GM12878 (cell line): ENCODE measurements around the gene REG1B. TPM values are rescaled to one million over a fixed set of nuclear protein-coding genes. Genes with fewer than 3 reads are reported as not detected.

ENCODE experiments used
- ATAC-seq: fragments of 200-7000 bp; cut with Tn5 transposase; 3 replicates; pipeline ENCODE4 v1.9.1; 2020; ENCODE audit warnings: mild to moderate bottlenecking, moderate library complexity
- BruUV-seq: library from RNA; stranded (reverse); fragments of 400-500 nt; replicated peaks from 2 replicates; lab custom pipeline; 2021; lab: Mats Ljungman, UMichigan
- CTCF ChIA-PET: fragments of 300-600 bp; sonication (Branson Sonifier 250); formaldehyde crosslinking; extraction: SDS; loops from one replicate; lab custom pipeline; 2021; ENCODE audit warnings: inconsistent platforms; lab: Yijun Ruan, JAX
- POLR2A ChIA-PET: fragments of 350-600 bp; formaldehyde crosslinking; extraction: SDS; loops from one replicate; lab custom pipeline; 2021; ENCODE audit warnings: inconsistent platforms; lab: Charles Lee
- RAD21 ChIA-PET: fragments of 300-600 bp; sonication (Branson Sonifier 250); formaldehyde crosslinking; loops from one replicate; lab custom pipeline; 2023; ENCODE audit warnings: antibody characterized with exemption; ENCODE audit not compliant: unreplicated experiment; lab: Charles Lee
- SMC1A ChIA-PET: fragments of 300-600 bp; sonication (Branson Sonifier 250); formaldehyde crosslinking; loops from one replicate; lab custom pipeline; 2023; ENCODE audit not compliant: unreplicated experiment, uncharacterized antibody; lab: Charles Lee
- DNase-seq: peaks from one replicate; pipeline ENCODE4 v3.0.0-alpha.2; 2011; ENCODE audit warnings: low read depth, low spot score
- FAIRE-seq: peaks from 3 replicates; lab custom pipeline; 2011; peaks lifted over from hg19 to GRCh38; lab: Jason Lieb, UNC
- H2AFZ ChIP-seq: 2 replicates; pipeline ENCODE4 v1.6.0; 2011; ENCODE audit warnings: low read depth, low read length, control low read depth; ENCODE audit not compliant: control insufficient read depth
- H3K27ac ChIP-seq: 2 replicates; pipeline ENCODE4 v1.5.1; 2011; ENCODE audit warnings: control low read depth; ENCODE audit not compliant: control insufficient read depth, insufficient read depth
- H3K27me3 ChIP-seq, 2 experiments: replicated peaks in 1 of 2; 2 replicates each; pipeline versions ENCODE4 v1.6.0 to v1.6.1; 2011; ENCODE audit warnings: low read length in 1 of 2; ENCODE audit not compliant: control insufficient read depth in 2 of 2, insufficient read depth in 2 of 2
- H3K36me3 ChIP-seq, 2 experiments: 2 replicates each; pipeline ENCODE4 v1.5.1; 2011; ENCODE audit warnings: low read length in 1 of 2; ENCODE audit not compliant: control insufficient read depth in 2 of 2, insufficient read depth in 2 of 2
- H3K4me1 ChIP-seq: 2 replicates; pipeline ENCODE4 v1.6.1; 2011; ENCODE audit warnings: mild to moderate bottlenecking, low read length, moderate library complexity, mixed read lengths; ENCODE audit not compliant: control insufficient read depth, insufficient read depth
- H3K4me2 ChIP-seq: 2 replicates; pipeline ENCODE4 v1.6.0; 2011; ENCODE audit warnings: control low read depth; ENCODE audit not compliant: control insufficient read depth, insufficient read depth
- H3K4me3 ChIP-seq: fragments of 200-600 bp; sonication (generic); 2 replicates; pipeline ENCODE4 v1.5.1; 2016
- H3K79me2 ChIP-seq: 2 replicates; pipeline ENCODE4 v1.6.0; 2011; ENCODE audit warnings: low read length; ENCODE audit not compliant: control insufficient read depth, insufficient read depth
- H3K9ac ChIP-seq: 2 replicates; pipeline ENCODE4 v1.8.0; 2011; ENCODE audit warnings: low read length, control low read depth, mixed read lengths; ENCODE audit not compliant: control insufficient read depth, insufficient read depth
- H3K9me3 ChIP-seq: replicated peaks from 3 replicates; pipeline ENCODE4 v1.5.1; 2011; ENCODE audit warnings: mild to moderate bottlenecking, low read length; ENCODE audit not compliant: control insufficient read depth, insufficient read depth
- H4K20me1 ChIP-seq: 2 replicates; pipeline ENCODE4 v1.6.0; 2011; ENCODE audit not compliant: control insufficient read depth, insufficient read depth
- CHD1 ChIP-seq: IDR thresholded peaks from 2 replicates; pipeline ENCODE4 v1.6.1; 2012; ENCODE audit warnings: low read depth, low read length, improper control_type of control experiment
- CHD4 ChIP-seq: fragments of 200-600 bp; sonication (generic); IDR thresholded peaks from 2 replicates; pipeline ENCODE4 v1.6.1; 2016; ENCODE audit warnings: mild to moderate bottlenecking
- E4F1 ChIP-seq: fragments of 450-650 bp; IDR thresholded peaks from 2 replicates; pipeline ENCODE4 v1.6.1; 2018; ENCODE audit warnings: borderline replicate concordance, mild to moderate bottlenecking; ENCODE audit not compliant: partially characterized antibody
- FOXK2 ChIP-seq: fragments of 450-650 bp; IDR thresholded peaks from 2 replicates; pipeline ENCODE4 v1.6.1; 2017; ENCODE audit warnings: mild to moderate bottlenecking, moderate library complexity
- HDGF ChIP-seq: fragments of 450-650 bp; IDR thresholded peaks from 2 replicates; pipeline ENCODE4 v1.6.1; 2016; ENCODE audit warnings: antibody characterized with exemption
- IKZF1 ChIP-seq: fragments of 450-650 bp; conservative IDR thresholded peaks from 2 replicates; pipeline ENCODE4 v1.6.1; 2017; ENCODE audit warnings: antibody characterized with exemption, mild to moderate bottlenecking
- JUND ChIP-seq: IDR thresholded peaks from 2 replicates; pipeline ENCODE4 v1.6.1; 2012; ENCODE audit warnings: low read depth, mild to moderate bottlenecking, low read length, improper control_type of control experiment, moderate library complexity
- MXI1 ChIP-seq: fragments of 150-350 bp; IDR thresholded peaks from 2 replicates; pipeline ENCODE4 v1.6.1; 2011; ENCODE audit warnings: low read depth, mild to moderate bottlenecking, inconsistent platforms, low read length, improper control_type of control experiment
- PKNOX1 ChIP-seq: fragments of 450-650 bp; IDR thresholded peaks from 2 replicates; pipeline ENCODE4 v1.6.1; 2016; ENCODE audit warnings: mild to moderate bottlenecking
- PRDM15 ChIP-seq: fragments of 450-650 bp; formaldehyde crosslinking; IDR thresholded peaks from 2 replicates; pipeline ENCODE4 v1.4.0; 2020; ENCODE audit warnings: mild to moderate bottlenecking, moderate library complexity
- SIX5 ChIP-seq: IDR thresholded peaks from 2 replicates; pipeline ENCODE4 v1.6.1; 2011; ENCODE audit warnings: mild to moderate bottlenecking, low read depth, low read length, moderate library complexity; ENCODE audit not compliant: severe bottlenecking
- SRF ChIP-seq, 2 experiments: IDR thresholded peaks; 2 replicates each; pipeline ENCODE4 v1.6.1; 2011; ENCODE audit warnings: low read depth in 2 of 2, low read length in 2 of 2, mild to moderate bottlenecking in 1 of 2, moderate library complexity in 1 of 2
- STAT1 ChIP-seq: fragments of 450-650 bp; conservative IDR thresholded peaks from 2 replicates; pipeline ENCODE4 v1.6.1; 2014; ENCODE audit warnings: antibody characterized with exemption, mild to moderate bottlenecking
- WRNIP1 ChIP-seq: IDR thresholded peaks from 2 replicates; pipeline ENCODE4 v1.6.1; 2011; ENCODE audit warnings: low read depth, low read length, improper control_type of control experiment, borderline replicate concordance
- ZBED1 ChIP-seq: IDR thresholded peaks from 2 replicates; pipeline ENCODE4 v1.6.1; 2016; ENCODE audit warnings: borderline replicate concordance
- ZBTB33 ChIP-seq: fragments of 450-650 bp; IDR thresholded peaks from 2 replicates; pipeline ENCODE4 v1.6.1; 2017; ENCODE audit warnings: mild to moderate bottlenecking
- whole genome bisulfite sequencing: methylation state at CpG from one replicate; pipeline ENCODE4 v1.1.6; 2016; ENCODE audit warnings: low lambda C conversion rate; ENCODE audit not compliant: insufficient replicate concordance, insufficient coverage; ENCODE audit errors: missing lambda C conversion rate; 5-methylcytosine and 5-hydroxymethylcytosine counted together
- in situ Hi-C: fragments of 300-500 bp; cut with MboI; formaldehyde crosslinking; loops from 9 replicates; pipeline ENCODE4 v1.14.3; 2018; ENCODE audit warnings: mixed read lengths
- intact Hi-C: fragments of 100-400 bp; cut with micrococcal nuclease; formaldehyde crosslinking; loops from one replicate; pipeline ENCODE4 v1.14.2; 2022; ENCODE audit not compliant: unreplicated experiment
- polyA plus RNA-seq, 11 experiments: library from polyadenylated mRNA; depleted of rRNA in 4 of 11; unstranded in 6 of 11; stranded (reverse) in 5 of 11; fragments of >200 nt; fragmentation: Nextera tagmentation in 4 of 11; fragmentation: Illumina TruSeq in 1 of 11; extraction: Ambion mirVana in 4 of 11; extraction: Trizol in 1 of 11; gene quantifications; 1 replicate in 1 of 11; 2 replicates in 10 of 11; pipeline versions ENCODE4 v1.2.1 to v1.2.3, GENCODE V29; 2011 to 2016; ENCODE audit warnings: inconsistent platforms in 2 of 11, missing spikeins in 2 of 11, low read depth in 1 of 11
- total RNA-seq, 4 experiments: library from RNA; depleted of rRNA in 3 of 4; stranded (reverse); fragments of >200 nt in 3 of 4; fragmentation: Illumina TruSeq in 1 of 4; extraction: Trizol in 1 of 4; gene quantifications; 2 replicates each; pipeline versions ENCODE4 v1.2.1 to v1.2.3, GENCODE V29; 2013 to 2021

Gene REG1B
- total and polyA plus RNA-seq, 10 of the 15 experiments (the other 5 are each of a cell fraction or from before 2014, with no cell fraction given), result 2.7 TPM; not detected in 9

- TF ChIP-seq PKNOX1 (no peak), PRDM15 (CRISPR knock-in tag) (no peak), STAT1 (no peak)
Observed at GRCh38 chr2:79112269-79112668, 24.5 kb upstream of the REG1B start (continued).

- in situ Hi-C loops (no loop called here), intact Hi-C loops (no loop called here)
- Histone ChIP-seq H3K36me3 (no peaks in the 10 kb centered on the region), H3K4me3 (no peak overlapping the region), H3K4me2 (no peak overlapping the region), H4K20me1 (no peaks in the 10 kb centered on the region), H3K4me1 (no peaks in the 10 kb centered on the region), H3K9me3 (no peaks in the 10 kb centered on the region), H3K79me2 (no peaks in the 10 kb centered on the region), H3K27ac (no peak overlapping the region), H2AFZ (no peak overlapping the region), H3K9ac (no peak overlapping the region), H3K27me3 (no peaks in the 10 kb centered on the region)
- no TSS peak for BruUV-seq
- no peak for FAIRE-seq
- no peak for DNase-seq
- ChIA-PET POLR2A (no interaction called here), SMC1A (no interaction called here), CTCF (no interaction called here), RAD21 (no interaction called here)
- ATAC-seq, result no peak
- WGBS, result 19% methylated on average over 2 of the region's 2 CpGs
- no peak for TF ChIP-seq ZBTB33
- no peak for TF ChIP-seq HDGF
- no peak for TF ChIP-seq CHD4
- no peak for TF ChIP-seq WRNIP1
- TF ChIP-seq SRF (IDR thresholded peaks at IDR 0.05; ENCODE audit: low read depth in 2 of 2, low read length in 2 of 2), result no peak
- no peak for TF ChIP-seq SIX5
- TF ChIP-seq MXI1, result no peak
- TF ChIP-seq JUND, result no peak
- no peak for TF ChIP-seq E4F1
- TF ChIP-seq ZBED1, result no peak
- TF ChIP-seq CHD1, result no peak
- TF ChIP-seq IKZF1, result no peak
- no peak for TF ChIP-seq FOXK2
Observed at GRCh38 chr2:79105259-79105658, 17.5 kb upstream of the REG1B start.
